GM23338 (cell line): ENCODE results near the gene HK2. TPM values are rescaled to one million over a fixed set of nuclear protein-coding genes. Genes with fewer than 3 reads are reported as not detected.

Experiments
- ATAC-seq: fragments of 200-7000 bp; cut with Tn5 transposase; 3 replicates; pipeline ENCODE4 v1.9.1; 2020
- DNase-seq: peaks from one replicate; pipeline ENCODE4 v3.0.0-alpha.2; 2015; ENCODE audit warnings: low spot score
- H2AFZ ChIP-seq: fragments of 200-600 bp; sonication (generic); 2 replicates; pipeline ENCODE4 v1.8.0; 2016; ENCODE audit warnings: antibody characterized with exemption, mild to moderate bottlenecking, moderate library complexity
- H3F3A ChIP-seq: fragments of 200-600 bp; sonication (generic); replicated peaks from 2 replicates; pipeline ENCODE4 v1.8.0; 2017; ENCODE audit warnings: antibody characterized with exemption, mixed run types, low read depth
- H3K27ac ChIP-seq: fragments of 200-600 bp; sonication (generic); 2 replicates; pipeline ENCODE4 v1.6.1; 2016; ENCODE audit warnings: low read depth
- H3K27me3 ChIP-seq: fragments of 200-600 bp; sonication (generic); 2 replicates; pipeline ENCODE4 v1.8.0; 2016; ENCODE audit warnings: mild to moderate bottlenecking, mixed run types, moderate library complexity; ENCODE audit not compliant: insufficient read depth
- H3K36me3 ChIP-seq: fragments of 200-600 bp; sonication (generic); 2 replicates; pipeline ENCODE4 v1.8.0; 2016; ENCODE audit warnings: mild to moderate bottlenecking; ENCODE audit not compliant: insufficient read depth
- H3K4me1 ChIP-seq: fragments of 200-600 bp; sonication (generic); 2 replicates; pipeline ENCODE4 v1.8.0; 2016; ENCODE audit warnings: mild to moderate bottlenecking, moderate library complexity; ENCODE audit not compliant: insufficient read depth
- H3K4me2 ChIP-seq: fragments of 200-600 bp; sonication (generic); 2 replicates; pipeline ENCODE4 v1.7.1; 2017; ENCODE audit warnings: mixed run types
- H3K4me3 ChIP-seq: fragments of 200-600 bp; sonication (generic); 2 replicates; pipeline ENCODE4 v1.6.1; 2016; ENCODE audit warnings: mixed run types
- H3K79me2 ChIP-seq: fragments of 200-600 bp; sonication (generic); replicated peaks from 2 replicates; pipeline ENCODE4 v1.8.0; 2017; ENCODE audit warnings: mild to moderate bottlenecking; ENCODE audit not compliant: insufficient read depth
- H3K9me2 ChIP-seq: fragments of 200-600 bp; sonication (generic); 2 replicates; pipeline ENCODE4 v1.8.0; 2017; ENCODE audit not compliant: insufficient read depth
- H4K20me1 ChIP-seq: fragments of 200-600 bp; sonication (generic); replicated peaks from 2 replicates; pipeline ENCODE4 v1.8.0; 2017; ENCODE audit warnings: mild to moderate bottlenecking; ENCODE audit not compliant: insufficient read depth
- H3K27ac Mint-ChIP-seq: 2 replicates; pipeline ENCODE4 v1.8.0; 2020; ENCODE audit warnings: inconsistent platforms, mild to moderate bottlenecking, moderate library complexity, mixed read lengths
- H3K27me3 Mint-ChIP-seq: 3 replicates; pipeline ENCODE4 v1.8.0; 2022; ENCODE audit warnings: low read depth, mild to moderate bottlenecking, moderate library complexity, mixed read lengths, inconsistent platforms; ENCODE audit not compliant: insufficient read depth, poor library complexity
- H3K36me3 Mint-ChIP-seq: 3 replicates; pipeline ENCODE4 v1.8.0; 2021; ENCODE audit warnings: low read depth, mild to moderate bottlenecking, inconsistent platforms, moderate library complexity, mixed read lengths
- H3K4me1 Mint-ChIP-seq: 3 replicates; pipeline ENCODE4 v1.8.0; 2020; ENCODE audit warnings: mild to moderate bottlenecking, inconsistent platforms, mixed read lengths
- H3K4me3 Mint-ChIP-seq: 3 replicates; pipeline ENCODE4 v1.8.0; 2021; ENCODE audit warnings: moderate library complexity, mild to moderate bottlenecking, inconsistent platforms, mixed read lengths
- H3K9me3 Mint-ChIP-seq: 3 replicates; pipeline ENCODE4 v1.8.0; 2020; ENCODE audit warnings: moderate library complexity, mild to moderate bottlenecking, inconsistent platforms, mixed read lengths
- CREB1 ChIP-seq: fragments of 250-450 bp; sonication (Bioruptor Pico); IDR thresholded peaks from 2 replicates; pipeline ENCODE4 v1.5.0; 2020; ENCODE audit warnings: low read depth, mild to moderate bottlenecking, moderate library complexity
- EZH2 ChIP-seq: fragments of 200-600 bp; sonication (generic); IDR thresholded peaks from one replicate; pipeline ENCODE4 v1.8.0; 2017; ENCODE audit warnings: antibody characterized with exemption, mild to moderate bottlenecking, low read depth; ENCODE audit not compliant: unreplicated experiment
- EZH2phosphoT487 ChIP-seq: fragments of 200-600 bp; sonication (generic); IDR thresholded peaks from one replicate; pipeline ENCODE4 v1.8.1; 2018; ENCODE audit warnings: antibody characterized with exemption; ENCODE audit not compliant: unreplicated experiment
- JUNB ChIP-seq: IDR thresholded peaks from one replicate; pipeline ENCODE4 v1.6.1; 2016; ENCODE audit warnings: antibody characterized with exemption; ENCODE audit not compliant: unreplicated experiment
- NANOG ChIP-seq: IDR thresholded peaks from 2 replicates; pipeline ENCODE4 v1.6.1; 2016; ENCODE audit warnings: antibody characterized with exemption, borderline replicate concordance
- POLR2AphosphoS5 ChIP-seq: IDR thresholded peaks from 2 replicates; pipeline ENCODE4 v1.6.1; 2016; ENCODE audit warnings: antibody characterized with exemption, low read depth
- STAT1 ChIP-seq: IDR thresholded peaks from one replicate; pipeline ENCODE4 v1.6.1; 2016; ENCODE audit warnings: antibody characterized with exemption; ENCODE audit not compliant: unreplicated experiment
- ZNF114 ChIP-seq: fragments of 250-450 bp; sonication (Bioruptor Pico); IDR thresholded peaks from 2 replicates; pipeline ENCODE4 v1.5.0; 2020; ENCODE audit warnings: mild to moderate bottlenecking, moderate library complexity
- ZNF331 ChIP-seq: fragments of 250-450 bp; sonication (Bioruptor Pico); IDR thresholded peaks from 2 replicates; pipeline ENCODE4 v1.5.0; 2020; ENCODE audit warnings: low read depth, mild to moderate bottlenecking, moderate library complexity
- polyA plus RNA-seq: library from polyadenylated mRNA; unstranded; fragments of >200 nt; fragmentation: Nextera tagmentation; extraction: Ambion mirVana; gene quantifications from 2 replicates; pipeline ENCODE4 v1.2.1, GENCODE V29; 2016
- total RNA-seq: library from RNA; depleted of rRNA; stranded (reverse); fragments of >200 nt; shearing (Covaris generic); gene quantifications from 2 replicates; pipeline ENCODE4 v1.2.3, GENCODE V29; 2014
- TF ChIP-seq, protein P1 (sequence below): IDR thresholded peaks from 2 replicates; pipeline ENCODE4 v1.6.1; 2016; ENCODE audit warnings: antibody characterized with exemption
- TF ChIP-seq, protein P2 (sequence below), 2 experiments: fragments of 200-600 bp in 1 of 2; sonication (generic) in 1 of 2; conservative IDR thresholded peaks; 2 replicates each; pipeline versions ENCODE4 v1.5.1 to v1.6.1; 2016 to 2017; ENCODE audit warnings: antibody characterized with exemption in 2 of 2, low read depth in 2 of 2, mild to moderate bottlenecking in 2 of 2, moderate library complexity in 1 of 2
- TF ChIP-seq, protein P3 (sequence below): fragments of 250-450 bp; sonication (Bioruptor Pico); IDR thresholded peaks from 2 replicates; pipeline ENCODE4 v1.5.0; 2020; ENCODE audit warnings: mild to moderate bottlenecking, moderate library complexity

HK2 gene
- total and polyA plus RNA-seq, 2 experiments from 2014 or later: 23.2 to 54.7 TPM

DNA sequence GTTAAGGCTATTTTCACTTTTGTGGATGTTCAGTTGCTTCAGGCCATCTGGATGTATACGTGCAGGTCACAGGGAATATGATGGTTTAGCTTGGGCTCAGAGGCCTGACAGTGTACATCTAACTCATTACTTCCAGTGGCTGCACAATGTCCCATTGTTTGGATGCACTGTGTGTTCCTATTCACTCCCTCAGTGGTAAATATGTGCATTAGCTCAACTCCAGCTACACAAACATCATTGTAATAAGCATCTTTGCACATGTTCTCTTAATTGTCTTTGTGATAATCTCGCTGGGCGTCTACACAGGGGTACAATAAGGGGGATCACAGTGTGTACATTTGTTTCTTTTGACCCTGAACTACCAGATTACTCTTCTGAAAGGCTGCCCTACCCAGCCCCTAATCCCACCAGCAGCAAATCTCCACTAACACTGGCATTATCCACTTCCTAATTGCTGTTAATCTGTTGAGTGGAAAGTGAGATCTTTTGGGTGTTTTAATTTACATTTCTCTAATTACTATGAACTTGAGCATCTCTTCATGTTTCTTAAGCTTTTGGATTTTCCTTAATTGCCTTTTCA, 68.4 kb downstream of the HK2 start (continued):
- TF ChIP-seq, protein P1, sequence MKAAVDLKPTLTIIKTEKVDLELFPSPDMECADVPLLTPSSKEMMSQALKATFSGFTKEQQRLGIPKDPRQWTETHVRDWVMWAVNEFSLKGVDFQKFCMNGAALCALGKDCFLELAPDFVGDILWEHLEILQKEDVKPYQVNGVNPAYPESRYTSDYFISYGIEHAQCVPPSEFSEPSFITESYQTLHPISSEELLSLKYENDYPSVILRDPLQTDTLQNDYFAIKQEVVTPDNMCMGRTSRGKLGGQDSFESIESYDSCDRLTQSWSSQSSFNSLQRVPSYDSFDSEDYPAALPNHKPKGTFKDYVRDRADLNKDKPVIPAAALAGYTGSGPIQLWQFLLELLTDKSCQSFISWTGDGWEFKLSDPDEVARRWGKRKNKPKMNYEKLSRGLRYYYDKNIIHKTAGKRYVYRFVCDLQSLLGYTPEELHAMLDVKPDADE: no peak

DNA sequence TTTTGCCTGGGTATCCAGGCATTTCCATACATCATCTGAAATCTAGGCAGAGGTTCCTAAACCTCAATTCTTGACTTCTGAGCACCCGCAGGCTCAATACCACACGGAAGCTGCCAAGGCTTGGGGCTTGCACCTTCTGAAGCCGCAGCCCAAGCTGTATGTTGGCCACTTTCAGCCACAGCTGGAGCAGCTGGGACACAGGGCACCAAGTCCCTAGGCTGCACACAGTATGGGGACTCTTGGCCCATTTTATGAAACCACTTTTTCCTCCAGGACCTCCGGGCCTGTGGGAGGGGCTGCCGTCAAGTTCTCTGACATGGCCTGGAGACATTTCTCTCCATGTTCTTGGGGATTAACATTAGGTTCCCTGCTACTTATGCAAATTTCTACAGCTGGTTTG, 72.5 kb downstream of the HK2 start:
- Mint-ChIP-seq H3K4me1 (peaks cover 13% of the 10 kb centered on the region), H3K27ac (no peak overlapping the region), H3K27me3 (peaks cover 7% of the 10 kb centered on the region), H3K4me3 (no peak overlapping the region), H3K9me3 (peaks cover 4% of the 10 kb centered on the region; the same call in 2 of the 3 replicates), H3K36me3 (peaks cover 4% of the 10 kb centered on the region; the same call in 1 of the 3 replicates)
- Histone ChIP-seq H3K27me3 (peaks cover 9% of the 10 kb centered on the region), H3K4me3 (no peak overlapping the region), H3K27ac (no peak overlapping the region), H3K36me3 (no peaks in the 10 kb centered on the region), H3K9me2 (no peaks in the 10 kb centered on the region), H4K20me1 (no peaks in the 10 kb centered on the region), H3K4me1 (peaks cover 18% of the 10 kb centered on the region), H3K4me2 (no peak overlapping the region), H3K79me2 (no peaks in the 10 kb centered on the region), H3F3A (no peaks in the 10 kb centered on the region), H2AFZ (no peak overlapping the region)
- ATAC-seq: no peak
- DNase-seq: no peak
- TF ChIP-seq ZNF114 (CRISPR knock-in tag) (no peak), CREB1 (no peak), ZNF331 (no peak), STAT1 (no peak), JUNB (no peak), NANOG (no peak), EZH2phosphoT487 (no peak), EZH2 (no peak), POLR2AphosphoS5 (no peak)
- TF ChIP-seq, protein P1: no peak
- TF ChIP-seq, protein P2, sequence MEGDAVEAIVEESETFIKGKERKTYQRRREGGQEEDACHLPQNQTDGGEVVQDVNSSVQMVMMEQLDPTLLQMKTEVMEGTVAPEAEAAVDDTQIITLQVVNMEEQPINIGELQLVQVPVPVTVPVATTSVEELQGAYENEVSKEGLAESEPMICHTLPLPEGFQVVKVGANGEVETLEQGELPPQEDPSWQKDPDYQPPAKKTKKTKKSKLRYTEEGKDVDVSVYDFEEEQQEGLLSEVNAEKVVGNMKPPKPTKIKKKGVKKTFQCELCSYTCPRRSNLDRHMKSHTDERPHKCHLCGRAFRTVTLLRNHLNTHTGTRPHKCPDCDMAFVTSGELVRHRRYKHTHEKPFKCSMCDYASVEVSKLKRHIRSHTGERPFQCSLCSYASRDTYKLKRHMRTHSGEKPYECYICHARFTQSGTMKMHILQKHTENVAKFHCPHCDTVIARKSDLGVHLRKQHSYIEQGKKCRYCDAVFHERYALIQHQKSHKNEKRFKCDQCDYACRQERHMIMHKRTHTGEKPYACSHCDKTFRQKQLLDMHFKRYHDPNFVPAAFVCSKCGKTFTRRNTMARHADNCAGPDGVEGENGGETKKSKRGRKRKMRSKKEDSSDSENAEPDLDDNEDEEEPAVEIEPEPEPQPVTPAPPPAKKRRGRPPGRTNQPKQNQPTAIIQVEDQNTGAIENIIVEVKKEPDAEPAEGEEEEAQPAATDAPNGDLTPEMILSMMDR (conservative IDR thresholded peaks at IDR 0.05; ENCODE audit: low read depth in 2 of 2): no peak
- TF ChIP-seq, protein P3, sequence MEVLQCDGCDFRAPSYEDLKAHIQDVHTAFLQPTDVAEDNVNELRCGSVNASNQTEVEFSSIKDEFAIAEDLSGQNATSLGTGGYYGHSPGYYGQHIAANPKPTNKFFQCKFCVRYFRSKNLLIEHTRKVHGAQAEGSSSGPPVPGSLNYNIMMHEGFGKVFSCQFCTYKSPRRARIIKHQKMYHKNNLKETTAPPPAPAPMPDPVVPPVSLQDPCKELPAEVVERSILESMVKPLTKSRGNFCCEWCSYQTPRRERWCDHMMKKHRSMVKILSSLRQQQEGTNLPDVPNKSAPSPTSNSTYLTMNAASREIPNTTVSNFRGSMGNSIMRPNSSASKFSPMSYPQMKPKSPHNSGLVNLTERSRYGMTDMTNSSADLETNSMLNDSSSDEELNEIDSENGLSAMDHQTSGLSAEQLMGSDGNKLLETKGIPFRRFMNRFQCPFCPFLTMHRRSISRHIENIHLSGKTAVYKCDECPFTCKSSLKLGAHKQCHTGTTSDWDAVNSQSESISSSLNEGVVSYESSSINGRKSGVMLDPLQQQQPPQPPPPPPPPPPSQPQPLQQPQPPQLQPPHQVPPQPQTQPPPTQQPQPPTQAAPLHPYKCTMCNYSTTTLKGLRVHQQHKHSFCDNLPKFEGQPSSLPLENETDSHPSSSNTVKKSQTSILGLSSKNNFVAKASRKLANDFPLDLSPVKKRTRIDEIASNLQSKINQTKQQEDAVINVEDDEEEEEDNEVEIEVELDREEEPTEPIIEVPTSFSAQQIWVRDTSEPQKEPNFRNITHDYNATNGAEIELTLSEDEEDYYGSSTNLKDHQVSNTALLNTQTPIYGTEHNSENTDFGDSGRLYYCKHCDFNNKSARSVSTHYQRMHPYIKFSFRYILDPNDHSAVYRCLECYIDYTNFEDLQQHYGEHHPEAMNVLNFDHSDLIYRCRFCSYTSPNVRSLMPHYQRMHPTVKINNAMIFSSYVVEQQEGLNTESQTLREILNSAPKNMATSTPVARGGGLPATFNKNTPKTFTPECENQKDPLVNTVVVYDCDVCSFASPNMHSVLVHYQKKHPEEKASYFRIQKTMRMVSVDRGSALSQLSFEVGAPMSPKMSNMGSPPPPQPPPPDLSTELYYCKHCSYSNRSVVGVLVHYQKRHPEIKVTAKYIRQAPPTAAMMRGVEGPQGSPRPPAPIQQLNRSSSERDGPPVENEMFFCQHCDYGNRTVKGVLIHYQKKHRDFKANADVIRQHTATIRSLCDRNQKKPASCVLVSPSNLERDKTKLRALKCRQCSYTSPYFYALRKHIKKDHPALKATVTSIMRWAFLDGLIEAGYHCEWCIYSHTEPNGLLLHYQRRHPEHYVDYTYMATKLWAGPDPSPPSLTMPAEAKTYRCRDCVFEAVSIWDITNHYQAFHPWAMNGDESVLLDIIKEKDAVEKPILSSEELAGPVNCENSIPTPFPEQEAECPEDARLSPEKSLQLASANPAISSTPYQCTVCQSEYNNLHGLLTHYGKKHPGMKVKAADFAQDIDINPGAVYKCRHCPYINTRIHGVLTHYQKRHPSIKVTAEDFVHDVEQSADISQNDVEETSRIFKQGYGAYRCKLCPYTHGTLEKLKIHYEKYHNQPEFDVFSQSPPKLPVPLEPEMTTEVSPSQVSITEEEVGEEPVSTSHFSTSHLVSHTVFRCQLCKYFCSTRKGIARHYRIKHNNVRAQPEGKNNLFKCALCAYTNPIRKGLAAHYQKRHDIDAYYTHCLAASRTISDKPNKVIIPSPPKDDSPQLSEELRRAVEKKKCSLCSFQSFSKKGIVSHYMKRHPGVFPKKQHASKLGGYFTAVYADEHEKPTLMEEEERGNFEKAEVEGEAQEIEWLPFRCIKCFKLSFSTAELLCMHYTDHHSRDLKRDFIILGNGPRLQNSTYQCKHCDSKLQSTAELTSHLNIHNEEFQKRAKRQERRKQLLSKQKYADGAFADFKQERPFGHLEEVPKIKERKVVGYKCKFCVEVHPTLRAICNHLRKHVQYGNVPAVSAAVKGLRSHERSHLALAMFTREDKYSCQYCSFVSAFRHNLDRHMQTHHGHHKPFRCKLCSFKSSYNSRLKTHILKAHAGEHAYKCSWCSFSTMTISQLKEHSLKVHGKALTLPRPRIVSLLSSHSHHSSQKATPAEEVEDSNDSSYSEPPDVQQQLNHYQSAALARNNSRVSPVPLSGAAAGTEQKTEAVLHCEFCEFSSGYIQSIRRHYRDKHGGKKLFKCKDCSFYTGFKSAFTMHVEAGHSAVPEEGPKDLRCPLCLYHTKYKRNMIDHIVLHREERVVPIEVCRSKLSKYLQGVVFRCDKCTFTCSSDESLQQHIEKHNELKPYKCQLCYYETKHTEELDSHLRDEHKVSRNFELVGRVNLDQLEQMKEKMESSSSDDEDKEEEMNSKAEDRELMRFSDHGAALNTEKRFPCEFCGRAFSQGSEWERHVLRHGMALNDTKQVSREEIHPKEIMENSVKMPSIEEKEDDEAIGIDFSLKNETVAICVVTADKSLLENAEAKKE (CRISPR knock-in tag): no peak
